ENCODE data around the gene PTPRG.
A peak's percentile ranks its signal among the peaks of the same experiment; 100 is the strongest.

The PTPRG gene

GRCh38 chr3:62208385-62208784 is 647.0 kb downstream of the PTPRG start:
- DNase-seq, result no peak

DNA sequence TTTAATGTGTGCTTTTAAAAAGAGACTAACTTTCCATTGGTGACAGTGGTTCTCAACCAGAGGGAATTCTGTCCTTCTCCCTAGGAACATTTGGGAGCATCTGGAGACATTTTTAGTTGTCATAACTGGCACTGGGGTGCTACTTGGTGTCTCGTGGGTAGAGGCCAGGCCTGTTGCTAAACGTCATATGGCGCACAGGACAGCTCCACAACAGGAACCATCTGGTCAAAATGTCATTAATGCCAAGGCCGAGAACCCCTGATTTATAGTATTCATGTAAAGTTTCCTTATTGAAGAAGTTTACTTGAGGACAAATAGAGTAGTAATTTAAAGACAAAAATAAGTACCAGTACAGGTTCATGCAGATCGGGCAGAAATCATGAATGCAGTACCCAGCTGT is 647.7 kb downstream of the PTPRG start:
- DNase-seq, result no peak

GRCh38 chr3:62210011-62210410 is 648.6 kb downstream of the PTPRG start:
- no peak for DNase-seq

- DNase-seq, result no peak
Measured at GRCh38 chr3:62211675-62212429, 650.5 kb downstream of the PTPRG start.

GRCh38 chr3:62214850-62215249 is 653.5 kb downstream of the PTPRG start:
- DNase-seq, result no peak

DNA sequence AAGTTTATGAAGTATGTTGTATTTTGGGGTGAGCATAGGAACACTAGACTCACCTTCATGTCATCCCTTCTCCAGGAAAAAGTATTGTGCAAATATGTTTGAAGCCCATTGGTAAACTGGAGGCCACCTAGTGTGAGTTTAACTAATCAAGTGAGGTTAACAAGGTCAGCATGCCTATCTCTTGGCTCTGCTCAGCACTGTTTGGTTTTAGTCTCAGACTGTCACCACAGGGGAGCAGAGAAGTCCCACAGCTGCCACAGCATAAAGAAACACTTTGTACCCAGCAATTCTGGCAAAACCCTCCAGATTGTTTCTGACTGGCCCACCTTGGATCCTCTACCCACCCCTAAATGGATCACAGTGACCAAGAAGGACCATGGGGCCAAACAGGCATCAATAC is 659.2 kb downstream of the PTPRG start:
- no peak for DNase-seq

DNA sequence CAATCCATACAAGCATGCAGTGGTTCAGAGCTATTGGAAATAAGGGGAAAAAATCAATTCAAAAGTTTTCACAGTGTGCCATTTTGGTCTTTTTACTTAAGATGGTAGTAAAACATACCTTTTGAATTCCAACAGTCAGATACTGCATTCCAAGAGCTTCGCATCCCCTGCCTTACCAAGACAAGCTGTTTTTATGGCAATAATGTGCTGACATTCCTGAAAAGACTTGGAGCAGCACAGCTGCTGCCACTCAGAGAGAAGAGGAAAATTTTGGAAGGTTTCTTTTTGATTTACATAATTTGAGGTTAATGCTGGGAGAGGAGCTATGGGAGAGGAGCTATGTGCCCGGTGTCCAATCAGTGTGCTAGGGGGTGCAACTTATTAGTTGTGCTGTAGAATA is 663.7 kb downstream of the PTPRG start:
- DNase-seq, result no peak

- no peak for DNase-seq
Measured at GRCh38 chr3:62226601-62227339, 665.4 kb downstream of the PTPRG start.

- no peak for DNase-seq
Measured at GRCh38 chr3:62228467-62228866, 667.1 kb downstream of the PTPRG start.

GRCh38 chr3:62229211-62229610 is 667.8 kb downstream of the PTPRG start:
- no peak for DNase-seq

- DNase-seq, result no peak
Measured at GRCh38 chr3:62229908-62230307, 668.5 kb downstream of the PTPRG start.

DNA sequence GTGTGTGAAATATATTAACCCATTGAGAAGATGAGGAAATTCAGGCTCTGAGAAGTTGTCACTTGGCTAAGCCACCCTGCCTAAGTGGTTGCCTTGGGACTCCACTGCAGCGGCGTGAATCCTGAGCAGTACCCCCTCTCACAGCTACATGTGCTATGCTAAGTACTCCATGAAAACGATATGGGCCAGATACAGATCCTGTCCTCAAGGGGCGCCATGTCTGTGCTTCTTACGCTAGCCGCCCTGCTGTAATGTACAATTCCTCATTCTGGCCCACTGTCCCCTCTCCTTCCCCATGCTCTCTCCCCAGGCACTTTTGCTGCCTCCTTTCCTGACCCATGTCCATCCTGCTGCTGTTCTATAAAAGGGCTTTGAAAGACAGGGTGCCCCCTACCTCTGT is 671.7 kb downstream of the PTPRG start:
- no peak for DNase-seq

DNA sequence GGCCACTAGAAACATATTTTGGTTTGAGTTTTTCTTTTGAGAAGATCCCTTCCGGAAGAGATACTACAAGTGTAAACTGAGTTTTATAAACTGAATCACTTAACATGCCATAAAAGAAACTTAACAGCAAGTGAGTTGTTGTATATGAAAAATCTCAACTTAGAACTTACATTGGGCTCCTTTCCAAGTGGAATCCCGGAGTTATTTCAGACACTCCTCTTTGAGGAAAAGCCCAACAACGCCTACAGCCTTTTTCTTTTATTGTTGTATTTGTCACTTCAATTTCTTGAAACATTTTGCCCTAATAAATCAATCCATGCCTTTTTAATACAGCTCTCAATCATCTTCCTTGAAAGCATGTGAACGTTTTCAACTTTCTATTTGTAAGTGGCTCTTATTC is 674.6 kb downstream of the PTPRG start:
- DNase-seq, result no peak

GRCh38 chr3:62237286-62237948 is 676.0 kb downstream of the PTPRG start:
- no peak for DNase-seq

DNA sequence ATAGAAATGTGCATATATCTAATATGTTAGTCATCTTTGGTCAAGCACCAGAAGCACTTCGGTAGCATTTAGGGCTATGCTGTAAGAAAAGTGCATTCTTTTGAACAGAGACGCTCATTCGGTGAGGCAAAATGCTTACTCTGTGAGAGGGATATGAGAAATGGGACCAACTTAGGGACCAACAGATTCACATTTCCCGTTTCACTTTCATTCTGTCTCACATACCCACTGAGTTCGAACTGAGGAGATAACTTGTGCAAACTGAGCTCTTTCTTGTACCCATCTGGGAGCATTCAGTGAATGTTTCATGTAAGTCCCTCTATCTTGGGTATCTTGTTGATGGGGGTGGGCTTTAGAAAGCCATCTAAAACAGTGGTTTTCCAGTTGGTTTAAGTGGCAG is 676.6 kb downstream of the PTPRG start:
- peak; percentile 14 for DNase-seq

DNA sequence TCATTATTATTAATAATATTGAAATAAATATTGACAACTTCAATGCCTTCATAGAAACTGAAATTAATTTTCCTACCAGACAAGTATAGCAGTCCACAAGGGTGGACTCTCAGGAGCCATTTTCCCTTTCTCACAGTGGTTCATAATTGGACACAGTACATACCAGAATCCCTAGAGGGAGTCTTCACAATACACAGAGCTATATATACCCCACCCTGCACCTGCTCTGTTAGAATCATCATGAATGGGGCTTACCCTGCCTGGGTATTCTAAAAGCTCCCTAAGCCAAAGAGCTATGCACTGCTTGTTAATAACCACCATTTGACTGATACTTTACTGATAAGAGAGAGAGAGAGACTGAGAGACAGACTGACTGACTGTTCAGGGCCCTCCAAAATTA is 677.1 kb downstream of the PTPRG start:
- no peak for DNase-seq

GRCh38 chr3:62241279-62241678 is 679.9 kb downstream of the PTPRG start:
- DNase-seq, result no peak

- DNase-seq, result no peak
Measured at GRCh38 chr3:62242831-62243509, 681.6 kb downstream of the PTPRG start.

DNA sequence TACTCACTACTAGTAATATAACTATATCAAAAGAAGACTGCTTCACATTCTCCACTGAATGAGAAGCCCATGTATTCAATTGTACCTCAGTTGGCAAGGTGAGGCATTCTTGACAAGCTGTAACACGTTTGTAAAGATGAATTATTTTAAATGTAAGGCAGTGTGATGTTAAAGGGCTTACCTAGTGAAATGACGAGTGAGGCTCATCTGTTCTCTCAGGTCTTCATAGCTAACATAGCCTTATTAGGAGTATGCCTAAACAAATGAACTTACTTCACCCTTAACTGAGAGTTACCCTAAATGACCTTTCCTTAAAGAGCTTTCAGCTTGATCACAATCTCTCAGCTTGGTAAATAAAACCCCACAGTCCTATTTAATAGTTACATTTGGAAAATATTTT is 684.7 kb downstream of the PTPRG start:
- no peak for DNase-seq

DNA sequence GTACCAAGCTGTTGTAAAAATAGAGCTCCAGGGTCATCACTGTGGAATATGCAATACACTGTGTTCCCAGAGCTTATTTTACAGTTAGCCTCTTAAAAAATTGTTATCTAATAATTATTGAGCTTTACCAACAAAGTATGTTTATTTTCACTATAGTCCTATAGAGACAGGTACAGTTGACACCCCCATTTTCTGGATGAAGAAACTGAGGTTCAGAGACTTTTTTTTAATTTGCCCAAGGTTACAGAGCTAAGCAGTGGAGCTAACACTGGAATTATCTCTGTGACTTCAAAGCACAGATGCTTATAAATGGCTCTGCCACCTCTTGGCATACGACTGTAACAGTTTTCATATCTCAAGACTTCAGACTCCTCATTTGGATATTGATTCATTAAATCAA is 685.6 kb downstream of the PTPRG start:
- DNase-seq, result no peak

GRCh38 chr3:62248734-62249483 is 687.5 kb downstream of the PTPRG start:
- DNase-seq, result no peak

DNA sequence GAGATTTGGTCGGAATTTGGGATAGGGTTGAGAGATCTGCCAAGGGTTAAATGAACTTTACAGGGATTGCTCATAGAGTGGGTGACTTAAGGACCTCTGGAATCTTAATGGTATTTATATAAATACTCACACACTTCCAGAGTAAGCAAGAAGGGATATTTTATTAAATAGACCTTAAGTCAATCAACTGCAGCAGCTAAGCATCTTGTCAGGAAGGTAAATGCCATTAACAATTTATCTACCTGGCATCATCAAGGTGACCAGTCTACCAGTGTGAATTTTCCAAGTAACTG is 688.1 kb downstream of the PTPRG start:
- DNase-seq, result no peak
